Gastroesophageal sphincter (tissue), 3 donors: ENCODE data around the gene CD276.

Experiments
- EP300 ChIP-seq: sonication (generic); formaldehyde crosslinking; IDR thresholded peaks from one replicate; pipeline ENCODE4 v1.6.1; 2017; ENCODE audit warnings: antibody characterized with exemption, mild to moderate bottlenecking
- POLR2A ChIP-seq, 2 donors: fragments of 450-650 bp; IDR thresholded peaks; one replicate each; pipeline ENCODE4 v1.6.1; 2017; ENCODE audit warnings: antibody characterized with exemption in 2 of 2, mild to moderate bottlenecking in 2 of 2, moderate library complexity in 1 of 2
- POLR2AphosphoS5 ChIP-seq: sonication (generic); formaldehyde crosslinking; IDR thresholded peaks from one replicate; pipeline ENCODE4 v1.6.1; 2017; ENCODE audit warnings: antibody characterized with exemption
- TF ChIP-seq, protein P1 (sequence below), 4 experiments: fragments of 200-600 bp in 2 of 4; fragments of 450-650 bp in 2 of 4; sonication (generic) in 1 of 4; IDR thresholded peaks; one replicate each; pipeline ENCODE4 v1.5.1; 2017 to 2019; ENCODE audit warnings: antibody characterized with exemption in 4 of 4, mild to moderate bottlenecking in 2 of 4, moderate library complexity in 2 of 4

DNA sequence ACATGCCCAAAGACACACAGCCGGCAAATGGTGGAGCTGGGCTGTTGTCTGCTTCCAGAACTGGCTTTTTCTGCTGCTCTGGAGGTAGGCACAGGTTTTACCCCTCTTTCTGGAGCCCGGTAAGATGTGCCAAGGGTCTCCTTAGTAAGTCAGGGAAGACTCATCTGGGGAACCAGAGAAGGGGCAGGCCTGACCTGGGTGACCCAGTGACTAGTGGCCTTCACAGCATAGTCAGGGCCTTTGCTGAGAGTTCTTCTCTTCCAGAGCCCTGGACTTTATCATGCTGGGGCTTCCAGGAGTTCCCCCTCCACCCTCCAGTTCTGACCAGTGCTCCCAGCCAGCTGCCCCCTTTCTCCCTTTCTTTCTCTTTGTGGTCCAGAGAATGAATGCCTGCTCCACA is 3.2 kb downstream of the CD276 start:
- TF ChIP-seq, protein P1, sequence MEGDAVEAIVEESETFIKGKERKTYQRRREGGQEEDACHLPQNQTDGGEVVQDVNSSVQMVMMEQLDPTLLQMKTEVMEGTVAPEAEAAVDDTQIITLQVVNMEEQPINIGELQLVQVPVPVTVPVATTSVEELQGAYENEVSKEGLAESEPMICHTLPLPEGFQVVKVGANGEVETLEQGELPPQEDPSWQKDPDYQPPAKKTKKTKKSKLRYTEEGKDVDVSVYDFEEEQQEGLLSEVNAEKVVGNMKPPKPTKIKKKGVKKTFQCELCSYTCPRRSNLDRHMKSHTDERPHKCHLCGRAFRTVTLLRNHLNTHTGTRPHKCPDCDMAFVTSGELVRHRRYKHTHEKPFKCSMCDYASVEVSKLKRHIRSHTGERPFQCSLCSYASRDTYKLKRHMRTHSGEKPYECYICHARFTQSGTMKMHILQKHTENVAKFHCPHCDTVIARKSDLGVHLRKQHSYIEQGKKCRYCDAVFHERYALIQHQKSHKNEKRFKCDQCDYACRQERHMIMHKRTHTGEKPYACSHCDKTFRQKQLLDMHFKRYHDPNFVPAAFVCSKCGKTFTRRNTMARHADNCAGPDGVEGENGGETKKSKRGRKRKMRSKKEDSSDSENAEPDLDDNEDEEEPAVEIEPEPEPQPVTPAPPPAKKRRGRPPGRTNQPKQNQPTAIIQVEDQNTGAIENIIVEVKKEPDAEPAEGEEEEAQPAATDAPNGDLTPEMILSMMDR (IDR thresholded peaks at IDR 0.05), result no peak
- TF ChIP-seq POLR2A (IDR thresholded peaks at IDR 0.05), result no peak
- no peak for TF ChIP-seq EP300
- no peak for TF ChIP-seq POLR2AphosphoS5
